ENCODE results near the gene RPSA. TPM values are rescaled to one million over a fixed set of nuclear protein-coding genes. Genes with fewer than 3 reads are reported as not detected.
A peak's percentile ranks its signal among the peaks of the same experiment; 100 is the strongest.

RPSA gene
- total RNA-seq, 1 experiment from 2014 or later, result 994 TPM

DNA sequence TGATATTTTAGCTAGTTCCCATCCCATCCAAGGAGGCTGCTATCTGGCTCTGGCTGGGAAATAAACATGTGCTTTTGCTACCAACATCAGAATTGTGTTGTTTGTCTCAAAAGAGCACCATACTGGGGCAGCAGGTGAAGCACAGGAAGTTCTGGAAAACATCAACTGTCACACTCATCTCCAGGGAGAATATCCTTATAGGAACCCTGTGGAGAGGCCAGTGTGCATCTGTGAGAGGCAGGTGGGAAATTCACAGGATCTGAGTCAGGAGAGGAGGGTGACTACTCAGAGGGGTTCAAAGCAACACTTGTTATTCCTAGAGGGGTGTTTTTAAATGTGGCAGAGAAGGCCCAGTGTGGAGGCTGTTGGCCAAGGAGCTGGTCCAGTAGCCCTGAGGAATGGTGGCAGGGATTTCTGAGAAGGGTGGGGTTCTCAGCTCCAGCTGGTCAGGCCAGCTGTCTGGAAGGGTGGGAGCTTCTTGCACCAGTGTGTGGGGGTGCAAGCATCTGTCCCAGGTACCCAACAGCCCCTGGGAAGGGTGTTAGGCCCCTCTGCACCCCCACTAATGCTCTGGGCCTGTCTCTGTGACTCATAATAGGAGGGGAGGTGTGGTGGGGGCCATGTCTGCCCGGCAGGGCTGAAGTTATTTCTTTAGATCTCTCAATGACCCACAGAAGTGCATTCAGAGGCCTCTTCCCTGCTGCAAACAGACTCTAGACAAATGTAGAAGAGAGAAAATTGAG lies 28.7 kb downstream of the RPSA start:
- no TSS peak for BruUV-seq (replicated peaks)
- H3K4me3 ChIP-seq (ENCODE audit: low read depth, low read length, poor library complexity, severe bottlenecking), result no peak overlapping the region
- intact Hi-C loops (cut with micrococcal nuclease; ENCODE audit: unreplicated experiment), result no loop called here
- peak; percentile 26 for DNase-seq (ENCODE audit: low spot score)
- CTCF ChIA-PET, result no interaction called here
- H3K4me1 ChIP-seq (ENCODE audit: insufficient read depth, low read length, poor library complexity, severe bottlenecking), result no peaks in the 10 kb centered on the region
- H3K36me3 ChIP-seq (ENCODE audit: insufficient read depth, low read length, poor library complexity, severe bottlenecking), result no peaks in the 10 kb centered on the region
- H3K9me3 ChIP-seq (ENCODE audit: low read depth, low read length, poor library complexity, severe bottlenecking), result no peaks in the 10 kb centered on the region
- POLR2A ChIA-PET (ENCODE audit: low non-redundant PET), result no interaction called here
- no peak overlapping the region for H3K27ac ChIP-seq (ENCODE audit: low read depth, low read length, poor library complexity, severe bottlenecking)
- no peak for TF ChIP-seq CTCF (conservative IDR thresholded peaks at IDR 0.05; ENCODE audit: low read depth, low read length)
- no peak for TF ChIP-seq EZH2 (IDR thresholded peaks at IDR 0.05; ENCODE audit: borderline replicate concordance, low read depth, low read length, poor library complexity, severe bottlenecking)
- no peaks in the 10 kb centered on the region for H3K27me3 ChIP-seq (replicated peaks; ENCODE audit: insufficient read depth, low read depth, low read length, poor library complexity)

- H3K4me1 ChIP-seq (ENCODE audit: insufficient read depth, low read length, poor library complexity, severe bottlenecking), result no peaks in the 10 kb centered on the region
- H3K4me3 ChIP-seq (ENCODE audit: low read depth, low read length, poor library complexity, severe bottlenecking), result no peak overlapping the region
- intact Hi-C loops (cut with micrococcal nuclease; ENCODE audit: unreplicated experiment), result no loop called here
- CTCF ChIA-PET, result no interaction called here
- POLR2A ChIA-PET (ENCODE audit: low non-redundant PET), result no interaction called here
- TF ChIP-seq CTCF (conservative IDR thresholded peaks at IDR 0.05; ENCODE audit: low read depth, low read length) (no peak), EZH2 (IDR thresholded peaks at IDR 0.05; ENCODE audit: borderline replicate concordance, low read depth, low read length, poor library complexity, severe bottlenecking) (no peak)
- no peak for DNase-seq (ENCODE audit: low spot score)
- no TSS peak for BruUV-seq (replicated peaks)
- no peaks in the 10 kb centered on the region for H3K9me3 ChIP-seq (ENCODE audit: low read depth, low read length, poor library complexity, severe bottlenecking)
- H3K27me3 ChIP-seq (replicated peaks; ENCODE audit: insufficient read depth, low read depth, low read length, poor library complexity), result no peaks in the 10 kb centered on the region
- H3K36me3 ChIP-seq (ENCODE audit: insufficient read depth, low read length, poor library complexity, severe bottlenecking), result no peaks in the 10 kb centered on the region
- peak overlapping the region; percentile 23 for H3K27ac ChIP-seq (ENCODE audit: low read depth, low read length, poor library complexity, severe bottlenecking)
Measured at GRCh38 chr3:39438880-39439279, 32.4 kb downstream of the RPSA start.

DNA sequence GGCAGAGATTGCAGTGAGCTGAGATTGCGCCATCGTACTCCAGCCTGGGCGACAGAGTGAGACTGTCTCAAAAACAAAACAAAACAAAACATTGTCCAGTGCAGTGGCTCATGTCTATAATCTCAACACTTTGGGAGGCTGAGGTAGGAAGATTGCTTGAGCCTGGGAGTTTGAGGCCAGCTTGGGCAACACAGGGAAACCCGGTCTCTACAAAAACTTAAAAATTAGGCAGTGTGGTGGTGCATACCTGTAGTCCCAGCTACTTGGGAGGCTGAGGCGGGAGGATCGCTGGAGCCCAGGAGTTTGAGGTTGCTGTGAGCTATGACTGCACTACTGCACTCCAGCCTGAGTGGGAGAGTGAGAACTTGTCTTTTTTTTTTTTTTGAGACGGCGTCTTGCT lies 33.8 kb downstream of the RPSA start:
- Histone ChIP-seq H3K27me3 (replicated peaks; ENCODE audit: insufficient read depth, low read depth, low read length, poor library complexity) (no peaks in the 10 kb centered on the region), H3K27ac (ENCODE audit: low read depth, low read length, poor library complexity, severe bottlenecking) (no peak overlapping the region), H3K4me1 (ENCODE audit: insufficient read depth, low read length, poor library complexity, severe bottlenecking) (no peaks in the 10 kb centered on the region), H3K36me3 (ENCODE audit: insufficient read depth, low read length, poor library complexity, severe bottlenecking) (no peaks in the 10 kb centered on the region), H3K4me3 (ENCODE audit: low read depth, low read length, poor library complexity, severe bottlenecking) (no peak overlapping the region), H3K9me3 (ENCODE audit: low read depth, low read length, poor library complexity, severe bottlenecking) (no peaks in the 10 kb centered on the region)
- no TSS peak for BruUV-seq (replicated peaks)
- POLR2A ChIA-PET (ENCODE audit: low non-redundant PET), result no interaction called here
- CTCF ChIA-PET, result no interaction called here
- no peak for DNase-seq (ENCODE audit: low spot score)
- intact Hi-C loops (cut with micrococcal nuclease; ENCODE audit: unreplicated experiment), result no loop called here
- TF ChIP-seq EZH2 (IDR thresholded peaks at IDR 0.05; ENCODE audit: borderline replicate concordance, low read depth, low read length, poor library complexity, severe bottlenecking) (no peak), CTCF (conservative IDR thresholded peaks at IDR 0.05; ENCODE audit: low read depth, low read length) (no peak)

Measured in A673 (cell line).